GM18508 (cell line): ENCODE measurements around the gene FLAD1.

Experiments used
- ATAC-seq: cut with Tn5 transposase; IDR thresholded peaks from one replicate; pipeline ENCODE4 v1.9.1; 2021; ENCODE audit warnings: moderate number of reproducible peaks; ENCODE audit not compliant: insufficient read depth, unreplicated experiment

FLAD1 gene

DNA sequence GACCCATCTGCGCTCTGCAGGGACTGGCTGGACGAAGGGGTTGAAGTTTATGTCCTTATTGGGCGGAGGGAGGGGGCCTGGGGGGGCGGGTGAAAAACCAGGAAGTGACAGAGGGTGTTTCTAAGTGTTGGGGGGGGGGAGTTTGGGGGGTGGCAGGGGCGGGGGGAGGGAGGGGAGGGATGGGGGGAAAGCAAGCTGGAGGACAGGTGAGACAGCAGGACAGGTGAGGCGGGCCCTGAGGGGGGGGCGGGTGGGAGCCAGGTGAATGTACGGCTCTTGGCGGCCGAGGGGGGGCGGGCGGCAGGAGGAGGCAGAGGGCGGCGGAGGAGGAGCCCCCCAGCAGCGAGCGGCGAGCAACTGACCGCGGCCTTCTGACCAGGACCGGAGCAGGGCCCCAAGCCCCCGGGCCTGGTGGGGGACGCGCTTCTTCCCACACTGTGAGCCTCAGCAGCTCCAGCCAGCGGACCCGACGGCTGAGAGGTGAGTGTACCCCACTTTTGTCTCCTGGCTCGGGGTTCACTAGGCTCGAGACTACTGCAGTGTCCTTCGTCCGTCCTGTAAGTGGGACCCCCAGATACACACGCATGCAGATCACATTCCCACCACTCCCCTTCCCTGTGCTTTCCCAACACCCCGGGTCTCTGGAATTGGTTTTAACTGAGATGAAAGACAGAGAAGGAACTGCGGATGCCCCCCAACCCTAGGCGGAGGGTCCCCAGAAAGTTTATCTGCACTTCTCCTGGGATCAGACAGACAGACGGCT, 19.5 kb downstream of the FLAD1 start, which contains the start of gene ZBTB7B:
ZBTB7B (plus strand) TSS at position 339 of the 763 bp plus-strand sequence. CDS start 11,859 bp downstream, outside the sequence.
- ATAC-seq: no peak

DNA sequence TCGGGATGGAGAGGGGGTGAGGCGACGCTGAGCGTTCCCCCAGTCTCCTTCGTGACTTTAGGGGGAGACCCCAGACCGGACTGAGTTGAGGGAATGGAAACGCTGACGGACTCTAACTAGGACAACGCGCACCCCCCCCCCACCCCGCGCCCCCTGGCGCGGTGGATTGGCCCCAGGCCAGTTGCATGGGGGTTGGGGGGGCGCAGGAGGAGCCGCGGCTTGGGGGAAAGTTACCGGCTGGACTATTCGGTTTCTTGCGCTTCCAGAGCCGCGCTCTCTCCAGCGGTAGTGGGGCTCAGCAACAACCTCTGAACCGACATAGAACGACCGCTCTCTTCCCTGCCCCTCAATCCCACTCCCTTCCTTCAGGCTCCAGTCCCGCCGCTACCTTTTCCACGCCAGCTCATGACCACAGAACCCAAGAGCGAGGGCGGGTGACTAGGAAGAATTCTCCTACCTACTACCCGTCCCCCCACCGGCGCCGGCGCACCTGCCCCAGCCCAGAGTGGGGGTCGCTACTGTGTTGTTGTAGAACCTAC, 20.2 kb downstream of the FLAD1 start:
- no peak for ATAC-seq

DNA sequence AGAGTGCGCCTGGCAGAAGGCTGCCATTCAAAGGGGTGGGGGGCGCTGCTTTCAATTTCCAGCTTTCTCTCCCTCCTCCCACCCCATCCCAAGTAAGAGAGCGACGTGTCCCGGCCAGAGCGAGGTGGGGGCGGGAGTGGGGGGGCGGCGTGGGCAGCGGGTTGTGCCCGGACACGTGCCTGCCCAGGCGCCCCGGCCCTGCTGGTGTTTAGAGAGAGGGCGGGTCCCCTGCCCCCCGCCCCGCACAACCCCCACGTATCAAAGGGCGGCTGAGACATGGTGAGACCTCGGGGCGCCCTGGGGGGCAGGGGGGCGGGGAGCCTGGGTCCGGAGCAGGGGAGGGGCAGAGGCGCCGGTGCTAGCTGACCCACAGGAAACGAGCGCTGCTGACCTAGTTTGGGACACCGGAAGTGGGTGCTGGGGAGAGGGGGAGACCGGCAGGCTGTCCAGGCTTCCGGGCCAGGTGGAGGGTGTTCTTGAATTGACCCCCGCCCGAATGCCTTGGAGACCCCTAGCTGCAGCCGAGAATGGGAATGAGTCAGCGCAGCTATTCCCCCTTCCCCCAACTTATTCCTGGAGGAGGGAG, 20.7 kb downstream of the FLAD1 start:
- ATAC-seq: no peak

DNA sequence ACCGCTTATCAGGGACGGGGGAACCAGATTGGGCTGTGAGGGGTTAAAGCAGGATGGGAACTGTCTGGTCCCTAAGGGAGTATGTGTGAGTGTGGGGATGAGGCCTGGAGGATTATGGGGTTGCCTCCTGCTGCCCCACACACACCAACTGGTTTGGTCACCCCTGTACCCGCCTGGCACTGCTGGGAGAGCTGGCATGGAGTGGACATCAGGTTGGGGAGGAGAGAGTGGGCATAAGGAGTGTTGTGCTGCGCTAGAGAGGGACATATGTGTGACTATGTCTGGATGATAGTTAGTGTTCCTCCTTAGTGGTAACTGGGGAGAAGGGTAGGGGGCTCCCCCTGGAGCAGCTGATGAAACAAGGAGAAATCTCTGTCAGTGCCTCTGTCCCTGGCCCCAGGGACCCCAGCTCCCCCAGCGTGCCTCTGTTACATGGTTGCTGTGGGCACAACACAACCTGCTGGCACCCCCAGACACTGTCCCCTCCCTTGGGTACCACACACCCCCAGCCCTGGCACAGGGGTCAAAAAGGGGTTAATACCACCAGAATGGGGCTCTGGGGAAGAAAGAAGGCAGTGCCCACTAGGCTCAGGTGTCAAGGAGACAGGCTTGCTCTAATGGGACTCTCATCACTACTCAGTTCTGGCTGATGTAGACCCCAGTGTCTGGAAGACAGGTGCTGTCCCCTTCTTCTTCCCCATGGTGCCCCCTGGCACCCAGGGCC, 21.4 kb downstream of the FLAD1 start:
- ATAC-seq: no peak

DNA sequence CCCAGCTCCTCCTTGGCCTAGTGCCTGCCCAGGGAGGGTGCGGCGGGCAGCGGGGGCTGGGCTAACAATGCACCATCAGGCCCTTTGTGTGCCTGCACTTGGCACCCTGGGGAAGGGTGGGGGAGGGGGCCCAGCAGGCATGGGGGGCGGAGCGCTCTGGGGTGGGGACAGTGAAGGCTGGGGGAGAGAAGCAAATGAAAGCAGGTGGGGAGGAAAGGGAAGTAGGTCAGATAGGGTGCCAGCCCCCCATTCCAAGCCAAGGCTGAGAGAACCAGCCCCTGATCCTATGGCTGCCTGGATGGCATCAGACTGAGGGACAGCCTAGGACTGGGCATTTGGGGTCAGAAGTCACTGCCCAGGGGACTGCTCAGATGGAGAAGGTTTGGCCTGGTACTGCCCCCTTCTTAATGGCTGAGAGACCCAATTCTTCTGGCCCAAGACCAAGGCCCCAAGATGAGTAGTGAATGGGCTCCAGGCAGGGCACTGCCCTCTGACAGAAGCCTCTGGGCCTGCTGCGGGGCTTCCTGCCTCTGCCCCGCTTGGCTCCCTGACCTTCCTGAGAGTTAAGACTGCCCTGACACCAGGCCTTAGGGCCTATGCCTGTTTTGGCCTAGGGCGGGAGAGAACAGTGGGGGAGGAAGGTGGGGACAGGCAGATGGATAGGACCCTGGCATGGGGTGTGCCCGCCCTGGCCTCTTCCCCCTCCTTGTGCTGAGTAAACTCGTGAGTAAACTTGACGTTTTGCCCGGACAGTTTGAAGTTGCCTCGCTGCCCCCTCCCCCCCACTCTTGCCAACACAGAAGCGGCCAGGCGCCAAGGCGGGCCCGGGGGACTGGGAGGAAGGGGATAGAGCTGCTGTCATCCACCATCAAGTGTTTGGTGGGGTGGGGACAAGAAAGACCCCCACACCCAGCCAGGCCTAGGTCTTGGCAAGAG, 22.2 kb downstream of the FLAD1 start:
- no peak for ATAC-seq

DNA sequence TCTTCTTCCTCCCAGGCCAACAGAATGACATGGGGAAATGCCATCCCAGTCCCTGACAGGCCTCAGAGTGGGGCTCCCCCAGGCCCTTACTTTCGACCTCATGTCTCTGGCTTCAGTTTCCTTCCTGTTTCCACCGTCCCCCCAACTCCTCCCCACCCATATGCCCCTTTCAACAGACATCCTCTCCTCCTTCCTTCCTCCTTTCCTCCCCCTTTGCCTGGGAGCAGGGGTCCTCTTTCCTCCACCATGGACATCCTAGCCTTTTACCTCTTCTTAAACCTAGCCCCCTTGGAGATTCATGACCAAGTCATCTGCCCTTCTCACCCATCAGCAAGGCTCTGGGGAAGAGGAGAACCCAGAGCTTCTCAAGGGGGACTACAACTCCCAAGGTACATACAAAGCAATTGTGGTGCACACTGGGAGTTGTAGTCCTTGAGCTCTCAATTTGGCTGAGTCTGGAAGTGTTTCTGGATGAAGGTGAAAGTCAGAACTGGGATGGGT, 23.5 kb downstream of the FLAD1 start:
- no peak for ATAC-seq

DNA sequence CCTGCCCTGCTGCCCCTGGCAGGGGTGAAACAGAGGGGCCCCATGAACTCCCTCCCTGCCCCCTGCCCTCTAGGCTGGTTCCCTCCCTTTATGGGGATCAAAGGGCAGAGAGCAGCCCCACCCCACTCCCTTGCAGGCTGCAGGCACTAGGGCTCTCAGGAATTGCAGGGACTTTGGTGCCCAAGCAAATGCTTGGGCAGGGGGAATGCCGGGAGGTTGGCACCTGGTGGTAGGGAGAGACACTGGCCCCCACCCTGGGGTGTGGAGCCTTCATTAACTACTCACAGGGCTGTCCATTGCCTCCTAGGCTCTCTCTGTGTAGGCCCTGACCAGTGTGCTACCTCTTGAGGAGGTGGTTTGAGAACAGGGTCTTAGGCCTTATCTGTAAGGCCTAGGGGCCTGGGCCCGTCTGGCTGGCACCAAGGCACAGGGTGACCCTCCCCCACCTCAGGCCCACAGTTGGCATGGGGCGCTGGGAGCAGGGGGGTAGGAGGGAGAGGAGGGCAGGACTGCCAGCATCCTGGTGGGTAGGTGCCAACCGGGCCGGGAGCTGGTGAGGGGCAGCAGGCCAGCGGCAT, 24.2 kb downstream of the FLAD1 start:
- ATAC-seq: no peak

DNA sequence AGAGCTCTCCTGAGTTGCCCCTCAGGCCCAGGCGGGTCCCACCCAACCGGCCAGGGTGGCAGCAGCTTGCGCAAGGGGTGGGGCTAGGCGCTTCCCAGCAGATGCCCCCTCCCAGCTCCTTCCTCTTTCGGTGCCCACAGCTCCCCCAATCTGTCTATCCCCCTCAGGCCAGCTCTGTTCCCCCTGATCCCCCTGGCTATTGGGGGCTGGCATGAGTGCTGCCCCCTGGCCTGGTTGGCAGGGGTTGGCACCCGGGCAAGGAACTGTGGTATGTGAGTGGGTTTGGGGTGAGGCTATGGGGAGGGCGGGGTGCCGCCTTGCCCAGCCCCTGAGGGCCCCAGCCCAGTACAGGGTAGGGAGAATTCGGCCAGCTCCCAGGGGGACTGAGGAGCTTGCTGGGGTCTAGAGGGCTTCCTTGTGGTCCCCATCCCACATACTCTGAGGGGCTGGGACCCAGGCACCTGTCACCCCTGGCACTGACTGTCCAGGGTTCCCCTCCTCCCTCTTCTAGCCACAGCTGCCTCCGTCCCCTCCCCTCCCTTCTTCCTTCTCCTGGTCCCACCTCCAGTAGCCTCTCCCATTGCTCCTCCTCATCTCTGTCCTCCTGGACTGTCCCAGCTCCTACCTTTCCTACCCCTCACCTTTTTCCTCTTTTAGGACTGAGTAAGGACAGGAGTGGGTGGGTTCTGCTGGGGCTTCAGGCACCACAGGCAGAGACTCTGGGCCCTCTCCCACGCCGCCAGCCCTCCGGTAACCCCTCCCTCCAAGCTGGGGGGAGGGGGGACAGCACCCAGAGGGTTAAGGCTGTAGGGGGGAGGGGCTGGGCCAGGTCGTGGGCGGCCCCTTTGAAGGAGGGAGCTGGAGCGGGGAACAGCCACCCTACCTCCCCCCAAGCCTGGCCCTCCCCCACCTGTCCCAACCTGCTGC, 25.1 kb downstream of the FLAD1 start:
- ATAC-seq: no peak

DNA sequence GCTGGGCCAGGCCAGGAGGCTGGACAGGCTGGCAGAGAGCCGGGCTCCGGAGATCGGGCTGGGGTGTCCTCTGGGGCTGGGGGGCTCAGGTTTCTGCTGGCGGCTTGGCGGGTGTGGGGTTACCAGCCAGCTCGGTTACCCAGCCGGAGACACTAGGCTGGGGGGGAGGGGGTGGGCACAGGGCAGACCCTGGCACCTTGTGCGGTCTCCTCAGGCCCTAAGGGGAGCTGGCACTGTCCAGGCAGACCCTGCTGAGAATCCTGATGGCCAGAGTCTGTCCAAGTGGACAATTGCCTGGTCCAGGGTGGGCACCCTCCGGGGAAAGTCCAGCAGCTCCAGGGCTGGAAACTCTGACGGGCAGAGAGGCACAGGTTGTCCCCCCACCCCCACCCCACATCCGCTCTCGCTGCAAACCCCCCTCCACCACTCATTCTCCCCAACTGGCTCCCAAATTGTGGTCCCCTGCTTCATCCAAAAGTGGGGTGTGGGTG, 26.1 kb downstream of the FLAD1 start:
- no peak for ATAC-seq

DNA sequence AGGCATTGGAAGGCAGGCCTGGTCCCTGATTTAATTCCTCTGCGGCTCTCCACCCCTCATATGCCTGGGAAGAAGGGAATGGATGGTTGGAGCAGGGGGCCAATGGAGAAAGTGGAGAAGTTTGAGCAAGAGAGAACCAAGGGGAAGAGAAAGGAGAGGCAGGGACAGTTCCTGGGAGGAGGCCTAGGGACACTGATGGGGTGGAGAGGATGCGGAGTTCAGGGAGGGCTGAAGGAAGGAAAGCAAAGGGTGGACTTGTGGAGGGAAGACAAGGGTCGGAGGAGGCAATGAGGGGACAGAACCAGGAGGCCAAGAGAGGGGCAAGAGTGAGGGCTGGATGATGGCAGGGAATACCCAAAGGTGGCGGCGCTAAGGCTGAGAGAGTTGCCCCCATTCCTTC, 26.6 kb downstream of the FLAD1 start:
- ATAC-seq: no peak

DNA sequence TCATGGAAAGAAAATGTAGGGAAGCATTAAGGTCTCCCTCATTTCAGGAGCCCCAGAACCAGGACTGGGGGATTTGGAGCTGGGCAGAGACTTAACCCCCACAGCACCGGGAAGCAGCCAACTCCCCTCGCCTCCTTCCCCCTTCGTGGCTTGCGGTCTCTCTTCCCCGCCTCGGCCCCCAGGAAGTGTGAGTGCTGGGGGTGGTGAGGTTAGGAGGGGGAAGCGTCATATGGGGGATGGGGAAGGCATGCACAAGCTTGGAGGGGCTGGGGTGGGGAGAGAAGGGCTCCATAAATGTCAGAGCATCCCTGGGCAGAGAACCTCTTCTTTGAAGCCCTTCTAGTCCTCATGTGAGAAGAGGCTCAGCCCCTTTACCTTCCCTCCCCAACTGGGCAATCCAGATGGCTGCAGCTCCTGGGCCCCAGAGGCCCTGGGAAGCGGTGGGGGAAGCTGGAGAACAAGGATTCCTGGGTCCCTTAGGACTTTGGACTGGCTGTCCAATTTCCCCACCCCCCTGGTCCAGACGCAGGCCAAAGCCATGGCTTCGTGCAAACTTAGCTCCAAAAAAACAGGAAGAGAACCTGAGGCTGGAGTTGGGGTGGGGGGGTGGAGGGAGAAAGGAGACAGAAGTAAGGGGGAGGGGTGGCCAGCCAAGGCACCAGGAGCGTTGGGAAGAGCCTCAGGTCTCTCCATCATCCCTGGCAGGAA, 27.2 kb downstream of the FLAD1 start:
- no peak for ATAC-seq

DNA sequence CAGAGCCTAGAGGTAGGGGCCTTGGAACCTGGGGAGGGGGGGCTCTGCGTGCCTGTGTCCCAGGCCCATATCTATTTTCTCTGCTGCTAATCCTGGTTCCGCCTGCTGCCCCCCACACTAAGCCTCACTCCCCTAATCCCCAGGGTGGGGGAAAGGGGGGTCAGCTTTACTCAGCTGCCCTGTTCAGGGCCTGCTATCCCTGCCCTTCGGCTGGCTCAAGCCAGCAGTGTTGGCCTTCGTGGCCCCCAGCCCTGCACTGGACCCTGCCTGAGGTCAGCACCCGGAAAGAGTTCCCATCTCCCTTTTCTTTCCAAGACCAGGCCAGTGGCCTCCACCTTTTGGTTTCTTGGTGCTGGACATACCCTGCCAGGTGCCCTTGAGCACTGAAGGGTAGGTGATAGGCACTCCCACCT, 27.9 kb downstream of the FLAD1 start:
- no peak for ATAC-seq

DNA sequence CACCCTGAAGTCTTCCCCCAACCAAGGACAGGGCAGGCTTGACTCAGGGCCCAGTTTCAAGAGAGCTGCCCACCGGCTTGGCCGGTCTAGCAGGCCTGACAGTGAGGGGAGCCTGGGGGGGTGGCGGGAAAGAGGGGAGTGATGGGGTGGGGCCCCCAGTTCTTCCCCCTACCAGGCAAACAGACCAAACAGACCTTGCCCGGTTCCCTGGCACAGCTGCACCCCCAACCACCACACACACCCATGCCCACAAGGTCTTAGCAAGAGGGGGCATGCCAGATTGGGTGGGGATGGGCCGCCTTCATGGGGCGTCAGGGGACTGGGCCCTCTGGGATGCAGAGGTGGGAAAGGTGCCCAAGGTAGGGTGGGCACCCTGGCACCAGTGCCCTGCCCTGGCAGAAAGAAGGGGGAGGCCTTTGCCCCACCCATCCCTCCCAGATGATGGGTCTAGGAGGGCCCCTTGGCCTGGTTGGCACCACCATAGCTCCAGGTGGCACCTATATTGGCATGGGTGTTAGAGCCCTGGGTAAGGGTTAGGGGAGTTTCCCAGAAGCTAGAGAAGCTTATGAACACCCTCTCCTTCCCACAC, 28.4 kb downstream of the FLAD1 start:
- ATAC-seq: no peak

DNA sequence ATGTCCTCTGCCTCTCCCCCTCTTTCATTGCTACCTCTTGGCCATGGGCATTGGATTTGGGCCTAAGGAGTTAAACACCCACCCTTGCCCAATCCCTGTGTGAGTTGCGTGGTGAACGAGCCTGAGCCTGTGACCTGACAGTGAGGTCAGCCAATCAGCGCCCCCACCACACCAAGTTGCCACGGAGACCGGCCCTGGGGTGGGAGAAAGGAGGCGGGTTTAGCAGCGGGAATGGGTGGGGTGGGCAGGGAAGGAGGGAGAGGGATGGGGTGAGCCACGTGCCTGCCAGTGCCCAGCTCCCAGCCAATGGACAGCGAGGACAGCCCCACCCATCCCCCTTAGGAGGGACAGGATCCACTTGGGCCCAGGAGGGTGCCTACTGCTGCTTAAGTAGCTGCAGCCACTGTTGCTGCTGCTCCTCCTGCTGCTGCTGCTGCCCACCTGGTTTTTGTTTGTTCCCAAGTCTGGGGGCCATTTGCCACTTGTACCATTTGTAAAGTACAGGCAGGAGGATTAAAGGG, 28.9 kb downstream of the FLAD1 start:
- no peak for ATAC-seq

DNA sequence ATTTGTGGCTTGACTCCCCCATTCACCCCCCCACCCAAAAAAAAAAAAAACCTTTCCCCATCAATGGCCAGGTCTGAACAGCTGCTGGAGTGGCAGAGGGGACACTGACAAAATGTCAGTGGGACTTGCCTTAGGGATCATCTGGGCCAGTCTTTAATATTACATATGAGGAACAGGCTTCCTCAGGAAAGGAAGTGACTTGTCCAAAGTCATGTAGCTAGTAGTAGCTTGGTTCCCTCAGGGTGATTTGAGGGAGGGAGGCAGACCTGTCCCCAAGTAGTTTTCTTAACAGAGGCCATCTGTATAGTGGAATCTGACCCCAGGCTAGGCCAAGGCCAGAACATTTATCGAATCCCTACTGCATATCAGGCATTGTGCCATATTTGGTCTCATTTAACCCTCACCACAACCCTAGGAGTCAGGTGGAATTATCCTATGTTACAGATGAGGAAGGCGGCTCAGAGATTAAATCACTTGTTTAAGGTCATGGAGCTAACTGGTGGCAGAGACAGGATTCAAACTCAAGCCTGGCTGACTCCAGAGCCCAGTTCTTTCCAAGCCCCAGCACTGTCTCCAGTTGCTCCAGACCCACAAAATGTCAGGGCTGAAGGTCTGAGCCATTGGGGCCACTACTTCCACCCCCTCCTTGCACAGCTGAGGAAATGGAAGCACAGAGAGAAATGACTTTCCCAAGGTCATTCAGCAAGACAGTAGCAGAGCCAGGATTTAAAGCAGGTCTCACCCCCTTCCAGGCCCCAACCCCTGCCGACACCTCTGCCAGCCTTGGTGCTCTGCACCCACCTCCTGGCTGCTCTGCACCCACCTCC, 29.8 kb downstream of the FLAD1 start:
- no peak for ATAC-seq

DNA sequence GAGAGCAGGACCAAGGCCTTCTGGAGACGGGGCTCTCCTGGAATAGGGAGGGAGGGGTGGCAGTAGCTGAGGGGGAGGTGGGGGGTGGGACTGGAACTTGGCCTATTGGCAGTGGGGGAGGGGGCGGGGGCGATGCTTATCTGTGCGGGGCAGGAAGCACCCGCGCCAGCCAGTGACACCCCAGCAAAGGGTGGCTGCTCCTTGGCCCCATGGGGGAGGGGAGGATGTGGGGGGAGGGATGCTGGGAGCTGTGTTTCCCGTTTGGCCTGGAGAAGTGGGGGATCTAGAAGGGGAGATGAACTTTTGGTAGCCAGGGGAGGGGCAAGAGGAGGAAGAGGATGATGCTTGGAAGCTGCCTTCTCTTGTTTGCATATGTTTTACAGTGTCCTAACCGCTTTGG, 30.5 kb downstream of the FLAD1 start:
- no peak for ATAC-seq
